GM21786 (cell line): Measurements from ENCODE around the gene GK.
A peak's percentile ranks its signal among the peaks of the same experiment; 100 is the strongest.
"Not testable (repeated sequence)": the region's sequence is repeated elsewhere in the genome, so short reads cannot be mapped to it uniquely, and the experiment has no call there.

ENCODE experiments used
- ATAC-seq: cut with Tn5 transposase; IDR thresholded peaks from one replicate; pipeline ENCODE4 v1.9.1; 2021; ENCODE audit not compliant: unreplicated experiment

Gene GK

GRCh38 chrX:30693999-30694650 lies 40.9 kb downstream of the GK start:
- no peak for ATAC-seq

GRCh38 chrX:30702736-30703135 lies 49.5 kb downstream of the GK start:
- ATAC-seq, result no peak

DNA sequence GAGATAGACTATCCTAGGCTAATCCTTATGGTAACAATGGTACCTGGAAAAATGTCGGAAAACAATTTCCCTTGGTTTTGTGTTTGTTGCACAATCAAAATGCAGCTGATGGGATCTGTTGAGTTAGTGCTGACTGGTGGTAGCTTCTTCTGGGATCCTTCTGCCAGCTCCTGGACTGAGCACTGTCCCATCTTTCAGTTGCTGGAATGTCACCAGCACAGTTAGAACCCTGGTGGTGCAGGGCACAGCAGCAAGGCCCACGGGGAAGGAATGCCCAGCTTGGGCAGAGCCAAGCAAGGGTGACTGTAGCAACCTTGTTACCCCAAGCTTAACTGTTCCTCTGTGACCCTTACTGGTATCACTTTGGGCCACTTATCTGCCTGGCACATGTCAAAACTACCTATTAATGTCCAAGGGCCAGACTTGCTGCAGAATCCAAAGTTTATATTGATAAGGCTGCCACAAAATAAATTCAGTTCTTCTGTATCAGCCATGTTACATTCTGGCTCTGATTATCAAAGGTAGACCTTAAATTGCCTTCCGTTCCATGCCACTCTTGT lies 53.1 kb downstream of the GK start:
- no peak for ATAC-seq

- ATAC-seq, result no peak
Observed at GRCh38 chrX:30712214-30712613, 59.0 kb downstream of the GK start.

- ATAC-seq, result peak; percentile 98
Observed at GRCh38 chrX:30713061-30713525, 59.9 kb downstream of the GK start.

DNA sequence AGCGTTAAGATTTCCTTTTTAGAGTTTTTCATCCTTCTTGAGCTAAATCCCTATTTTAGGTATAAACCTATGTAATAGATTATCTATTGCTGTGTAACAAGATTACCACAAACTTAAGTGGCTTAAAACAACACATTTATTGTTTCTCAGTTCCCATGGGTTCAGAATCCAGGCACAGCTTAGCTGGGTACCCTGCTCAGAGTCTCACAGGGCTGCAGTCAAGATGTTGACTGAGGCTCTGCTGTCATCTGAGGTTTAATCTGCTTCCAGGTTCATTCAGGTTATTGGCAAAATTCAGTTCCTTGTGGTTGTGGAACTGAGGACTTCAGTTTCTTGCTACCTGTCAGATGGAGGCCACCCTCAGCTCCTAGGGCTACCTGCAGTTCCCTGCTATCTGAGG lies 60.9 kb downstream of the GK start:
- ATAC-seq, result peak; percentile 28

GRCh38 chrX:30715976-30716375 lies 62.8 kb downstream of the GK start:
- no peak for ATAC-seq

- ATAC-seq, result no peak
Observed at GRCh38 chrX:30733852-30734660, 80.8 kb downstream of the GK start.

- ATAC-seq, result no peak
Observed at GRCh38 chrX:30734782-30735181, 81.6 kb downstream of the GK start.

- ATAC-seq, result peak; percentile 93
Observed at GRCh38 chrX:30735839-30736238, 82.6 kb downstream of the GK start.

GRCh38 chrX:30741545-30741944 lies 88.3 kb downstream of the GK start:
- no peak for ATAC-seq

- ATAC-seq, result no peak
Observed at GRCh38 chrX:30748342-30748960, 95.2 kb downstream of the GK start.

- no peak for ATAC-seq
Observed at GRCh38 chrX:30751497-30751896, 98.3 kb downstream of the GK start.

- no peak for ATAC-seq
Observed at GRCh38 chrX:30762755-30763154, 109.5 kb downstream of the GK start.

- not testable (repeated sequence) for ATAC-seq
Observed at GRCh38 chrX:30773764-30774163, 120.5 kb downstream of the GK start.

- ATAC-seq, result no peak
Observed at GRCh38 chrX:30777575-30777974, 124.4 kb downstream of the GK start.

GRCh38 chrX:30779453-30780030 lies 126.3 kb downstream of the GK start:
- ATAC-seq, result no peak
